Measurements from ENCODE around the gene MADD. TPM values are rescaled to one million over a fixed set of nuclear protein-coding genes. Genes with fewer than 3 reads are reported as not detected.

The MADD gene
- total and polyA plus RNA-seq, 2 experiments from 2014 or later: 13.4 to 43.8 TPM

DNA sequence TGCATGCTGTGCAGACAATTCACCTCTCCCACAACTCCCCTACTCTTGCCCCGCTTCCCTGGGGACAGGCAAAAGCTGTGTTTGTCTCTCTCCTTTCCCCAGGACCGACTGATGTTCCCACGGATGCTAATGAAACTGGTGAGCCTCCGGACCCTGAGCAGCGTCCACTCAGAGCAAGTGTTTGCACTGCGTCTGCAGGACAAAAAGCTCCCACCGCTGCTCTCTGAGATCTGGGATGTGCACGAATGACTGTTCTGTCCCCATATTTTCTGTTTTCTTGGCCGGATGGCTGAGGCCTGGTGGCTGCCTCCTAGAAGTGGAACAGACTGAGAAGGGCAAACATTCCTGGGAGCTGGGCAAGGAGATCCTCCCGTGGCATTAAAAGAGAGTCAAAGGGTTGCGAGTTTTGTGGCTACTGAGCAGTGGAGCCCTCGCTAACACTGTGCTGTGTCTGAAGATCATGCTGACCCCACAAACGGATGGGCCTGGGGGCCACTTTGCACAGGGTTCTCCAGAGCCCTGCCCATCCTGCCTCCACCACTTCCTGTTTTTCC lies 1.4 kb upstream of the MADD start (continued):
- TF ChIP-seq, protein P1, sequence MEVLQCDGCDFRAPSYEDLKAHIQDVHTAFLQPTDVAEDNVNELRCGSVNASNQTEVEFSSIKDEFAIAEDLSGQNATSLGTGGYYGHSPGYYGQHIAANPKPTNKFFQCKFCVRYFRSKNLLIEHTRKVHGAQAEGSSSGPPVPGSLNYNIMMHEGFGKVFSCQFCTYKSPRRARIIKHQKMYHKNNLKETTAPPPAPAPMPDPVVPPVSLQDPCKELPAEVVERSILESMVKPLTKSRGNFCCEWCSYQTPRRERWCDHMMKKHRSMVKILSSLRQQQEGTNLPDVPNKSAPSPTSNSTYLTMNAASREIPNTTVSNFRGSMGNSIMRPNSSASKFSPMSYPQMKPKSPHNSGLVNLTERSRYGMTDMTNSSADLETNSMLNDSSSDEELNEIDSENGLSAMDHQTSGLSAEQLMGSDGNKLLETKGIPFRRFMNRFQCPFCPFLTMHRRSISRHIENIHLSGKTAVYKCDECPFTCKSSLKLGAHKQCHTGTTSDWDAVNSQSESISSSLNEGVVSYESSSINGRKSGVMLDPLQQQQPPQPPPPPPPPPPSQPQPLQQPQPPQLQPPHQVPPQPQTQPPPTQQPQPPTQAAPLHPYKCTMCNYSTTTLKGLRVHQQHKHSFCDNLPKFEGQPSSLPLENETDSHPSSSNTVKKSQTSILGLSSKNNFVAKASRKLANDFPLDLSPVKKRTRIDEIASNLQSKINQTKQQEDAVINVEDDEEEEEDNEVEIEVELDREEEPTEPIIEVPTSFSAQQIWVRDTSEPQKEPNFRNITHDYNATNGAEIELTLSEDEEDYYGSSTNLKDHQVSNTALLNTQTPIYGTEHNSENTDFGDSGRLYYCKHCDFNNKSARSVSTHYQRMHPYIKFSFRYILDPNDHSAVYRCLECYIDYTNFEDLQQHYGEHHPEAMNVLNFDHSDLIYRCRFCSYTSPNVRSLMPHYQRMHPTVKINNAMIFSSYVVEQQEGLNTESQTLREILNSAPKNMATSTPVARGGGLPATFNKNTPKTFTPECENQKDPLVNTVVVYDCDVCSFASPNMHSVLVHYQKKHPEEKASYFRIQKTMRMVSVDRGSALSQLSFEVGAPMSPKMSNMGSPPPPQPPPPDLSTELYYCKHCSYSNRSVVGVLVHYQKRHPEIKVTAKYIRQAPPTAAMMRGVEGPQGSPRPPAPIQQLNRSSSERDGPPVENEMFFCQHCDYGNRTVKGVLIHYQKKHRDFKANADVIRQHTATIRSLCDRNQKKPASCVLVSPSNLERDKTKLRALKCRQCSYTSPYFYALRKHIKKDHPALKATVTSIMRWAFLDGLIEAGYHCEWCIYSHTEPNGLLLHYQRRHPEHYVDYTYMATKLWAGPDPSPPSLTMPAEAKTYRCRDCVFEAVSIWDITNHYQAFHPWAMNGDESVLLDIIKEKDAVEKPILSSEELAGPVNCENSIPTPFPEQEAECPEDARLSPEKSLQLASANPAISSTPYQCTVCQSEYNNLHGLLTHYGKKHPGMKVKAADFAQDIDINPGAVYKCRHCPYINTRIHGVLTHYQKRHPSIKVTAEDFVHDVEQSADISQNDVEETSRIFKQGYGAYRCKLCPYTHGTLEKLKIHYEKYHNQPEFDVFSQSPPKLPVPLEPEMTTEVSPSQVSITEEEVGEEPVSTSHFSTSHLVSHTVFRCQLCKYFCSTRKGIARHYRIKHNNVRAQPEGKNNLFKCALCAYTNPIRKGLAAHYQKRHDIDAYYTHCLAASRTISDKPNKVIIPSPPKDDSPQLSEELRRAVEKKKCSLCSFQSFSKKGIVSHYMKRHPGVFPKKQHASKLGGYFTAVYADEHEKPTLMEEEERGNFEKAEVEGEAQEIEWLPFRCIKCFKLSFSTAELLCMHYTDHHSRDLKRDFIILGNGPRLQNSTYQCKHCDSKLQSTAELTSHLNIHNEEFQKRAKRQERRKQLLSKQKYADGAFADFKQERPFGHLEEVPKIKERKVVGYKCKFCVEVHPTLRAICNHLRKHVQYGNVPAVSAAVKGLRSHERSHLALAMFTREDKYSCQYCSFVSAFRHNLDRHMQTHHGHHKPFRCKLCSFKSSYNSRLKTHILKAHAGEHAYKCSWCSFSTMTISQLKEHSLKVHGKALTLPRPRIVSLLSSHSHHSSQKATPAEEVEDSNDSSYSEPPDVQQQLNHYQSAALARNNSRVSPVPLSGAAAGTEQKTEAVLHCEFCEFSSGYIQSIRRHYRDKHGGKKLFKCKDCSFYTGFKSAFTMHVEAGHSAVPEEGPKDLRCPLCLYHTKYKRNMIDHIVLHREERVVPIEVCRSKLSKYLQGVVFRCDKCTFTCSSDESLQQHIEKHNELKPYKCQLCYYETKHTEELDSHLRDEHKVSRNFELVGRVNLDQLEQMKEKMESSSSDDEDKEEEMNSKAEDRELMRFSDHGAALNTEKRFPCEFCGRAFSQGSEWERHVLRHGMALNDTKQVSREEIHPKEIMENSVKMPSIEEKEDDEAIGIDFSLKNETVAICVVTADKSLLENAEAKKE (CRISPR knock-in tag; IDR thresholded peaks at IDR 0.05): no peak
- TF ChIP-seq EZH2 (IDR thresholded peaks at IDR 0.05; ENCODE audit: low read depth, unreplicated experiment): no peak
- TF ChIP-seq, protein P2, sequence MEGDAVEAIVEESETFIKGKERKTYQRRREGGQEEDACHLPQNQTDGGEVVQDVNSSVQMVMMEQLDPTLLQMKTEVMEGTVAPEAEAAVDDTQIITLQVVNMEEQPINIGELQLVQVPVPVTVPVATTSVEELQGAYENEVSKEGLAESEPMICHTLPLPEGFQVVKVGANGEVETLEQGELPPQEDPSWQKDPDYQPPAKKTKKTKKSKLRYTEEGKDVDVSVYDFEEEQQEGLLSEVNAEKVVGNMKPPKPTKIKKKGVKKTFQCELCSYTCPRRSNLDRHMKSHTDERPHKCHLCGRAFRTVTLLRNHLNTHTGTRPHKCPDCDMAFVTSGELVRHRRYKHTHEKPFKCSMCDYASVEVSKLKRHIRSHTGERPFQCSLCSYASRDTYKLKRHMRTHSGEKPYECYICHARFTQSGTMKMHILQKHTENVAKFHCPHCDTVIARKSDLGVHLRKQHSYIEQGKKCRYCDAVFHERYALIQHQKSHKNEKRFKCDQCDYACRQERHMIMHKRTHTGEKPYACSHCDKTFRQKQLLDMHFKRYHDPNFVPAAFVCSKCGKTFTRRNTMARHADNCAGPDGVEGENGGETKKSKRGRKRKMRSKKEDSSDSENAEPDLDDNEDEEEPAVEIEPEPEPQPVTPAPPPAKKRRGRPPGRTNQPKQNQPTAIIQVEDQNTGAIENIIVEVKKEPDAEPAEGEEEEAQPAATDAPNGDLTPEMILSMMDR (conservative IDR thresholded peaks at IDR 0.05; ENCODE audit: low read depth in 2 of 2): no peak
- no peak for TF ChIP-seq STAT1 (IDR thresholded peaks at IDR 0.05; ENCODE audit: unreplicated experiment)
- TF ChIP-seq, protein P3, sequence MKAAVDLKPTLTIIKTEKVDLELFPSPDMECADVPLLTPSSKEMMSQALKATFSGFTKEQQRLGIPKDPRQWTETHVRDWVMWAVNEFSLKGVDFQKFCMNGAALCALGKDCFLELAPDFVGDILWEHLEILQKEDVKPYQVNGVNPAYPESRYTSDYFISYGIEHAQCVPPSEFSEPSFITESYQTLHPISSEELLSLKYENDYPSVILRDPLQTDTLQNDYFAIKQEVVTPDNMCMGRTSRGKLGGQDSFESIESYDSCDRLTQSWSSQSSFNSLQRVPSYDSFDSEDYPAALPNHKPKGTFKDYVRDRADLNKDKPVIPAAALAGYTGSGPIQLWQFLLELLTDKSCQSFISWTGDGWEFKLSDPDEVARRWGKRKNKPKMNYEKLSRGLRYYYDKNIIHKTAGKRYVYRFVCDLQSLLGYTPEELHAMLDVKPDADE (IDR thresholded peaks at IDR 0.05): no peak
- TF ChIP-seq POLR2AphosphoS5 (IDR thresholded peaks at IDR 0.05; ENCODE audit: low read depth): no peak
- TF ChIP-seq JUNB (IDR thresholded peaks at IDR 0.05; ENCODE audit: unreplicated experiment): no peak
- no peak for TF ChIP-seq EZH2phosphoT487 (IDR thresholded peaks at IDR 0.05; ENCODE audit: unreplicated experiment)

All from GM23338 (cell line).